Neural progenitor cell (in vitro differentiated cells): Measurements from ENCODE around the gene SNX13. TPM values are rescaled to one million over a fixed set of nuclear protein-coding genes. Genes with fewer than 3 reads are reported as not detected.
"Not testable (repeated sequence)": the region's sequence is repeated elsewhere in the genome, so short reads cannot be mapped to it uniquely, and the experiment has no call there.

Source experiments
- DNase-seq: peaks from one replicate; pipeline ENCODE4 v3.0.0-alpha.2; 2016; ENCODE audit warnings: low spot score
- H2AFZ ChIP-seq: fragments of 200-600 bp; sonication (generic); replicated peaks from 2 replicates; pipeline ENCODE4 v1.6.1; 2016; ENCODE audit warnings: antibody characterized with exemption
- H3F3A ChIP-seq: fragments of 200-600 bp; sonication (generic); 2 replicates; pipeline ENCODE4 v1.6.1; 2016; ENCODE audit warnings: antibody characterized with exemption, low read depth
- H3K27ac ChIP-seq: fragments of 200-600 bp; sonication (generic); 2 replicates; pipeline ENCODE4 v1.5.1; 2016; ENCODE audit warnings: mild to moderate bottlenecking
- H3K27me3 ChIP-seq: fragments of 200-600 bp; sonication (generic); 2 replicates; pipeline ENCODE4 v1.6.1; 2016; ENCODE audit warnings: mild to moderate bottlenecking, moderate library complexity
- H3K36me3 ChIP-seq: fragments of 200-600 bp; sonication (generic); 2 replicates; pipeline ENCODE4 v1.5.1; 2016
- H3K4me1 ChIP-seq: fragments of 200-600 bp; sonication (generic); 2 replicates; pipeline ENCODE4 v1.6.1; 2016; ENCODE audit warnings: mixed run types
- H3K4me2 ChIP-seq: fragments of 200-600 bp; sonication (generic); 2 replicates; pipeline ENCODE4 v1.6.1; 2016
- H3K4me3 ChIP-seq: fragments of 200-600 bp; sonication (generic); 2 replicates; pipeline ENCODE4 v1.5.1; 2016
- H3K79me2 ChIP-seq: fragments of 200-600 bp; sonication (generic); 2 replicates; pipeline ENCODE4 v1.6.1; 2016; ENCODE audit warnings: low read depth
- H3K9ac ChIP-seq: fragments of 200-600 bp; sonication (generic); 2 replicates; pipeline ENCODE4 v1.6.1; 2016
- H3K9me3 ChIP-seq: fragments of 200-600 bp; sonication (generic); 2 replicates; pipeline ENCODE4 v1.5.1; 2016; ENCODE audit warnings: low read depth
- H4K20me1 ChIP-seq: fragments of 200-600 bp; sonication (generic); 2 replicates; pipeline ENCODE4 v1.6.1; 2016; ENCODE audit warnings: low read depth
- H3K27ac Mint-ChIP-seq: 3 replicates; pipeline ENCODE4 v1.8.0; 2021; ENCODE audit warnings: mixed read lengths
- H3K27me3 Mint-ChIP-seq: 2 replicates; pipeline ENCODE4 v1.8.0; 2022; ENCODE audit warnings: low read depth, mild to moderate bottlenecking, inconsistent platforms, moderate library complexity, mixed read lengths; ENCODE audit not compliant: insufficient read depth
- H3K36me3 Mint-ChIP-seq: 3 replicates; pipeline ENCODE4 v1.8.0; 2021; ENCODE audit warnings: mixed read lengths
- H3K4me1 Mint-ChIP-seq: 3 replicates; pipeline ENCODE4 v1.8.0; 2021; ENCODE audit warnings: mixed read lengths
- H3K4me3 Mint-ChIP-seq: 3 replicates; pipeline ENCODE4 v1.8.0; 2021; ENCODE audit warnings: mild to moderate bottlenecking, moderate library complexity, mixed read lengths
- H3K9me3 Mint-ChIP-seq: 3 replicates; pipeline ENCODE4 v1.8.0; 2020; ENCODE audit warnings: mixed read lengths
- EZH2 ChIP-seq: fragments of 200-600 bp; sonication (generic); IDR thresholded peaks from 2 replicates; pipeline ENCODE4 v1.6.1; 2017; ENCODE audit warnings: antibody characterized with exemption, mild to moderate bottlenecking, moderate library complexity
- EZH2phosphoT487 ChIP-seq: fragments of 200-600 bp; sonication (generic); IDR thresholded peaks from 2 replicates; pipeline ENCODE4 v1.6.1; 2017; ENCODE audit warnings: antibody characterized with exemption
- total RNA-seq: library from RNA; depleted of rRNA; stranded (reverse); fragments of >200 nt; gene quantifications from 2 replicates; pipeline ENCODE4 v1.2.3, GENCODE V29; 2015; ENCODE audit warnings: low replicate concordance
- TF ChIP-seq, protein P1 (sequence below): fragments of 200-600 bp; sonication (generic); IDR thresholded peaks from 2 replicates; pipeline ENCODE4 v1.5.1; 2017; ENCODE audit warnings: antibody characterized with exemption, mild to moderate bottlenecking

Gene SNX13
- total RNA-seq, 1 donor from 2014 or later, result 67.5 TPM

DNA sequence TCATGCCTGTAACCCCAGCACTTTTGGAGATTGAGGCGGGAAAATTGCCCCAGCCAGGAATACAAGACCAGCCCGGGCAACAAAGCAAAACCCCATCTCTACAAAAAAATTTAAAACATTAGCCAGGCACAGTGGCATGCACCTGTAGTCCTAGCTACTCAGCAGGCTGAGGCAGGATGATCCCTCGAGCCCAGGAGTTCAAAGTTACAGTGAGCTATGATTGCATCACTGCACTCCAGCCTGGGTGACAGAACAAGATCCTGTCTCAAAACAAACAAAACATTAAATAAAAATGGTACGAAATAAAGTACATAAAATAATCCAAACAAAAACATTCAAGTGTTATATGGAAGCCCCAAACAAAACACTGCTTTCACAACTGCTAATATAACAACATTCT, 125.0 kb downstream of the SNX13 start:
- Histone ChIP-seq H3F3A (no peaks in the 10 kb centered on the region), H3K27me3 (no peaks in the 10 kb centered on the region), H3K9me3 (no peaks in the 10 kb centered on the region), H3K4me3 (no peak overlapping the region), H3K79me2 (no peaks in the 10 kb centered on the region), H4K20me1 (no peaks in the 10 kb centered on the region), H3K36me3 (peaks cover 5% of the 10 kb centered on the region), H3K4me2 (no peak overlapping the region), H3K4me1 (no peaks in the 10 kb centered on the region), H3K9ac (no peak overlapping the region), H2AFZ (no peak overlapping the region), H3K27ac (no peak overlapping the region)
- Mint-ChIP-seq H3K36me3 (peaks cover 23% of the 10 kb centered on the region), H3K27ac (no peak overlapping the region), H3K27me3 (no peaks in the 10 kb centered on the region), H3K9me3 (peaks cover 23% of the 10 kb centered on the region), H3K4me1 (no peaks in the 10 kb centered on the region), H3K4me3 (no peak overlapping the region)
- DNase-seq, result no peak
- TF ChIP-seq EZH2, result no peak
- TF ChIP-seq EZH2phosphoT487, result no peak
- TF ChIP-seq, protein P1, sequence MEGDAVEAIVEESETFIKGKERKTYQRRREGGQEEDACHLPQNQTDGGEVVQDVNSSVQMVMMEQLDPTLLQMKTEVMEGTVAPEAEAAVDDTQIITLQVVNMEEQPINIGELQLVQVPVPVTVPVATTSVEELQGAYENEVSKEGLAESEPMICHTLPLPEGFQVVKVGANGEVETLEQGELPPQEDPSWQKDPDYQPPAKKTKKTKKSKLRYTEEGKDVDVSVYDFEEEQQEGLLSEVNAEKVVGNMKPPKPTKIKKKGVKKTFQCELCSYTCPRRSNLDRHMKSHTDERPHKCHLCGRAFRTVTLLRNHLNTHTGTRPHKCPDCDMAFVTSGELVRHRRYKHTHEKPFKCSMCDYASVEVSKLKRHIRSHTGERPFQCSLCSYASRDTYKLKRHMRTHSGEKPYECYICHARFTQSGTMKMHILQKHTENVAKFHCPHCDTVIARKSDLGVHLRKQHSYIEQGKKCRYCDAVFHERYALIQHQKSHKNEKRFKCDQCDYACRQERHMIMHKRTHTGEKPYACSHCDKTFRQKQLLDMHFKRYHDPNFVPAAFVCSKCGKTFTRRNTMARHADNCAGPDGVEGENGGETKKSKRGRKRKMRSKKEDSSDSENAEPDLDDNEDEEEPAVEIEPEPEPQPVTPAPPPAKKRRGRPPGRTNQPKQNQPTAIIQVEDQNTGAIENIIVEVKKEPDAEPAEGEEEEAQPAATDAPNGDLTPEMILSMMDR, result no peak

DNA sequence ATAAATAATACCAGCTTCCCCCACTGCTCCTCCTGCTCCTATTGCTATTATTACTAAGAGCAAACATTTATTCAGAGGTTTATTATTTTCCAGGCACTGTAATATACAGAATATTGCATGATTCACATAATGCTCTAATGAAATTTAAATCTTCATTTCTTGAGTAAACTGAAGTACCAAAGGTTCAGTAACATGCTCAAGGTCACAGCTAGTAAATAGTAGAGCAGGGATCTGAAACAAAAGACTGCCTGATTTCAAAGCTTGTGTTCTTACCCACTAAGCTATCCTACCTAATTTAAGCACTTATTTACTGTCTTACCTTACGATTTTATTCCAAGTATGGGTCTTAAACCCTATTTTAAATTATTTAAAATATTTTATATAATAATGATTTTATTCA, 126.2 kb downstream of the SNX13 start:
- no peaks in the 10 kb centered on the region for H3K27me3 Mint-ChIP-seq
- Histone ChIP-seq H3K27ac (no peak overlapping the region), H3K36me3 (peaks cover 5% of the 10 kb centered on the region), H4K20me1 (no peaks in the 10 kb centered on the region), H2AFZ (no peak overlapping the region), H3K27me3 (no peaks in the 10 kb centered on the region), H3K4me1 (no peaks in the 10 kb centered on the region), H3K9ac (no peak overlapping the region), H3F3A (no peaks in the 10 kb centered on the region), H3K4me2 (no peak overlapping the region), H3K79me2 (no peaks in the 10 kb centered on the region), H3K4me3 (no peak overlapping the region), H3K9me3 (no peaks in the 10 kb centered on the region)
- no peak for DNase-seq
- no peak overlapping the region for H3K4me3 Mint-ChIP-seq
- no peak overlapping the region for H3K27ac Mint-ChIP-seq
- TF ChIP-seq EZH2 (no peak), EZH2phosphoT487 (no peak)
- TF ChIP-seq, protein P1, result no peak
- H3K9me3 Mint-ChIP-seq, result peaks cover 34% of the 10 kb centered on the region
- H3K4me1 Mint-ChIP-seq, result no peaks in the 10 kb centered on the region
- H3K36me3 Mint-ChIP-seq, result peaks cover 36% of the 10 kb centered on the region

DNA sequence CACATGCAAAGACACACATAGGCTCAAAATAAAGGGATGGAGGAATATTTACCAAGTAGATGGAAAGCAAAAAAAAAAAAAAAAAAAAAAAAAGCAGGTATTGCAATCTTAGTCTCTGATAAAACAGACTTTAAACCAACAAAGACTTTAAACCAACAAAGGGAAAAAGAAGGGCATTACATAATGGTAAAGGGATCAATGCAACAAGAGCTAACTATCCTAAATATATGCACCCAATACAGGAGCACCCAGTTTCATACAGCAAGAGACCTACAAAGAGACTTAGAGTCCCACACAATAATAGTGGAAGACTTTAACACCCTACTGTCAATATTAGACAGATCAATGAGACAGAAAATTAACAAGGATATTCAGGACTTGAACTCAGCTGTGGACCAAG, 131.1 kb downstream of the SNX13 start:
- Mint-ChIP-seq H3K36me3 (peaks cover 51% of the 10 kb centered on the region), H3K9me3 (peaks cover 38% of the 10 kb centered on the region)
- not testable (repeated sequence) for H3K9me3 ChIP-seq, H3F3A ChIP-seq, H3K4me1 ChIP-seq, H3K27ac ChIP-seq, H3K27me3 ChIP-seq, H3K9ac ChIP-seq, H2AFZ ChIP-seq, H3K36me3 ChIP-seq, H4K20me1 ChIP-seq, H3K27ac Mint-ChIP-seq, H3K4me3 Mint-ChIP-seq, H3K79me2 ChIP-seq, H3K4me1 Mint-ChIP-seq, H3K4me2 ChIP-seq, H3K4me3 ChIP-seq, H3K27me3 Mint-ChIP-seq, DNase-seq

DNA sequence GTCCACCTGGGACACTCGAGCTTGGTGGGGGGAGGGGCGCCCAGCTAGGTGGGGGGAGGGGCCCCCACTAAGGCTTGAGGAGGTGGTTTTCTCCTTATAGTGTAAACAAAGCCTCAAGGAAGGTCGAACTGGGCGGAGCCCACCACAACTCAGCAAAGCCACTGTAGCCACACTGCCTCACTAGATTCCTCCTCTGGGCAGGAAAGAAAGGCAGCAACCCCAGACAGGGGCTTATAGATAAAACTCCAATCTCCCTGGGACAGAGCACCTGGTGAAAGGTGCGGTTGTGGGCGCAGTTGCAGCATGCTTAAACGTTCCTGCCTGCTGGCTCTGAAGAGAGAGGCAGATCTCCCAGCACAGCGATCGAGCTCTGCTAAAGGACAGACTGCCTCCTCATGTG, 133.1 kb downstream of the SNX13 start:
- H3K79me2 ChIP-seq, result no peaks in the 10 kb centered on the region
- Mint-ChIP-seq H3K9me3 (peaks cover 32% of the 10 kb centered on the region), H3K36me3 (peaks cover 46% of the 10 kb centered on the region), H3K4me1 (no peaks in the 10 kb centered on the region), H3K27ac (no peak overlapping the region), H3K27me3 (no peaks in the 10 kb centered on the region), H3K4me3 (no peak overlapping the region)
- H3K9me3 ChIP-seq, result no peaks in the 10 kb centered on the region
- H3K4me2 ChIP-seq, result no peak overlapping the region
- peaks cover 8% of the 10 kb centered on the region for H3K36me3 ChIP-seq
- no peak overlapping the region for H3K27ac ChIP-seq
- TF ChIP-seq EZH2phosphoT487 (no peak), EZH2 (no peak)
- TF ChIP-seq, protein P1, result no peak
- H4K20me1 ChIP-seq, result no peaks in the 10 kb centered on the region
- no peaks in the 10 kb centered on the region for H3K4me1 ChIP-seq
- no peaks in the 10 kb centered on the region for H3K27me3 ChIP-seq
- no peak for DNase-seq
- no peak overlapping the region for H3K4me3 ChIP-seq
- no peak overlapping the region for H2AFZ ChIP-seq
- H3K9ac ChIP-seq, result no peak overlapping the region
- no peaks in the 10 kb centered on the region for H3F3A ChIP-seq
